ENCODE results near the gene BOK. TPM values are rescaled to one million over a fixed set of nuclear protein-coding genes. Genes with fewer than 3 reads are reported as not detected.

The BOK gene
- polyA plus RNA-seq, 3 donors, result 0.05 TPM; not detected in 2

DNA sequence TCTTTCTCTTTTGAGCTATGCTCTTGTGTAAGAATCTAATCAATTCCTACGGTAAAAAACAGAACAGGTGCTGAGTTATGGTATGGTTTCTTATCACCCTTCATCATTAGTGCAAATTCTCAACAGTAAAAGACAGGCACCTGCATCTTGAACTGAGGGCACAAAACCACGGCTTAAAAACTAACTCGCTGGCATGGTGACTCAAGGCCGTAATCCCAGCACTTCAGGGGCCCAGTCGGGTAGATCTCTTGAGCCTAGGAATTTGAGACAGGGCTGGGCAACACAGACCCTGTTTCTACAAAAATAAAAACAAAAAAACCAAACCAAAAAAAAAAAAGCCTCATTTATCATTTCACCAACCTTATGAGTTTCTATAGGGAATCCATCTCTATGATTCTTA lies 45.1 kb downstream of the BOK start:
- Histone ChIP-seq H3K4me3 (replicated peaks in 1 of 3; ENCODE audit: low read depth in 2 of 3, low read length in 3 of 3) (no peak overlapping the region), H2AFZ (ENCODE audit: insufficient read depth, low read depth, low read length, poor library complexity, severe bottlenecking) (no peak overlapping the region), H3K36me3 (replicated peaks in 1 of 2; ENCODE audit: control insufficient read depth in 1 of 2, insufficient read depth in 2 of 2, low read length in 2 of 2) (peaks cover 57 to 89% of the 10 kb centered on the region in 2 donors), H3K4me2 (replicated peaks; ENCODE audit: extremely low read depth, low read length, poor library complexity, severe bottlenecking) (no peak overlapping the region), H3K79me2 (ENCODE audit: insufficient read depth, low read length) (no peaks in the 10 kb centered on the region), H3K9me3 (replicated peaks in 1 of 2; ENCODE audit: control insufficient read depth in 1 of 2, insufficient read depth in 1 of 2, low read length in 2 of 2) (no peaks in the 10 kb centered on the region), H3K27ac (ENCODE audit: low read depth in 1 of 2, low read length in 2 of 2) (no peak overlapping the region), H3K9ac (ENCODE audit: insufficient read depth, low read length, poor library complexity, severe bottlenecking) (no peak overlapping the region), H3K4me1 (ENCODE audit: control insufficient read depth in 1 of 2, insufficient read depth in 2 of 2, low read length in 2 of 2) (no peaks in the 10 kb centered on the region), H3K27me3 (ENCODE audit: control insufficient read depth in 2 of 2, insufficient read depth in 2 of 2, low read length in 2 of 2) (no peaks in the 10 kb centered on the region), H4K20me1 (ENCODE audit: insufficient read depth, low read length) (peaks cover 3% of the 10 kb centered on the region)
- Mint-ChIP-seq H3K27me3 (ENCODE audit: low read depth in 3 of 3) (peaks cover 0 to 3% (median 1%) of the 10 kb centered on the region in 3 donors), H3K36me3 (peaks cover 76 to 95% of the 10 kb centered on the region in 2 donors), H3K9me3 (peaks cover 0 to 1% (median 0%) of the 10 kb centered on the region in 7 donors), H3K4me1 (no peaks in the 10 kb centered on the region), H3K27ac (peak overlapping the region in 1 of 7 donors; percentile 15), H3K4me3 (no peak overlapping the region)
- TF ChIP-seq, protein P1, sequence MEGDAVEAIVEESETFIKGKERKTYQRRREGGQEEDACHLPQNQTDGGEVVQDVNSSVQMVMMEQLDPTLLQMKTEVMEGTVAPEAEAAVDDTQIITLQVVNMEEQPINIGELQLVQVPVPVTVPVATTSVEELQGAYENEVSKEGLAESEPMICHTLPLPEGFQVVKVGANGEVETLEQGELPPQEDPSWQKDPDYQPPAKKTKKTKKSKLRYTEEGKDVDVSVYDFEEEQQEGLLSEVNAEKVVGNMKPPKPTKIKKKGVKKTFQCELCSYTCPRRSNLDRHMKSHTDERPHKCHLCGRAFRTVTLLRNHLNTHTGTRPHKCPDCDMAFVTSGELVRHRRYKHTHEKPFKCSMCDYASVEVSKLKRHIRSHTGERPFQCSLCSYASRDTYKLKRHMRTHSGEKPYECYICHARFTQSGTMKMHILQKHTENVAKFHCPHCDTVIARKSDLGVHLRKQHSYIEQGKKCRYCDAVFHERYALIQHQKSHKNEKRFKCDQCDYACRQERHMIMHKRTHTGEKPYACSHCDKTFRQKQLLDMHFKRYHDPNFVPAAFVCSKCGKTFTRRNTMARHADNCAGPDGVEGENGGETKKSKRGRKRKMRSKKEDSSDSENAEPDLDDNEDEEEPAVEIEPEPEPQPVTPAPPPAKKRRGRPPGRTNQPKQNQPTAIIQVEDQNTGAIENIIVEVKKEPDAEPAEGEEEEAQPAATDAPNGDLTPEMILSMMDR (IDR thresholded peaks at IDR 0.05), result no peak
- intact Hi-C loops (cut with micrococcal nuclease), result no loop called here
- 92% methylated on average over 2 of the region's 5 CpGs for WGBS (ENCODE audit: insufficient coverage)
- DNase-seq, result no peak

DNA sequence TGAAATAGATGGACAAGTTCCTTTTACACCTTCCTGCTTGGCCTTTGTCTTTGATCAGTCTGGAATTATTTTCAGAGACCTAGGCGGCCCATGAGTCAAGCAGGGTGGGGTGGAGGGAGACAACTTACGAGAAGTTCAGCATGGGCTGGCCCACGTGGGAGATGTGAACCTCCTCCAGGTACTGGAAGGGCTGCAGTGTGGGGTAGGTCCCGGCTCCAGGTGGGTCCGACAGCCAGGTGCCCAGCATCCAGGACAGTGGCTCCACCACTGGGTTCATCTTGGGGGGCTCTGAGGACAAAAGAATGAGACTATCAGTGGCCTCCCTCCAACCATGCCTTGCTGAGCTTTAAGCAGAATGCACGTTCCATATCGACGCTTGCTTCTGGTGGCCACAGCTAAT lies 47.6 kb downstream of the BOK start:
- Mint-ChIP-seq H3K36me3 (peaks cover 64 to 78% of the 10 kb centered on the region in 2 donors), H3K4me3 (no peak overlapping the region), H3K4me1 (peaks cover 13% of the 10 kb centered on the region), H3K9me3 (no peaks in the 10 kb centered on the region), H3K27ac (no peak overlapping the region), H3K27me3 (ENCODE audit: low read depth in 3 of 3) (peaks cover 7 to 10% (median 8%) of the 10 kb centered on the region in 3 donors)
- 98% methylated on average over 8 of the region's 8 CpGs for WGBS (ENCODE audit: insufficient coverage)
- TF ChIP-seq, protein P1 (IDR thresholded peaks at IDR 0.05), result no peak
- H3K4me1 ChIP-seq (ENCODE audit: control insufficient read depth in 1 of 2, insufficient read depth in 2 of 2, low read length in 2 of 2), result peaks cover 8 to 14% of the 10 kb centered on the region in 2 donors
- H2AFZ ChIP-seq (ENCODE audit: insufficient read depth, low read depth, low read length, poor library complexity, severe bottlenecking), result no peak overlapping the region
- H3K27ac ChIP-seq (ENCODE audit: low read depth in 1 of 2, low read length in 2 of 2), result no peak overlapping the region
- peaks cover 15% of the 10 kb centered on the region for H4K20me1 ChIP-seq (ENCODE audit: insufficient read depth, low read length)
- H3K4me2 ChIP-seq (replicated peaks; ENCODE audit: extremely low read depth, low read length, poor library complexity, severe bottlenecking), result no peak overlapping the region
- no peak overlapping the region for H3K9ac ChIP-seq (ENCODE audit: insufficient read depth, low read length, poor library complexity, severe bottlenecking)
- H3K9me3 ChIP-seq (replicated peaks in 1 of 2; ENCODE audit: control insufficient read depth in 1 of 2, insufficient read depth in 1 of 2, low read length in 2 of 2), result no peaks in the 10 kb centered on the region
- peaks cover 47 to 69% of the 10 kb centered on the region in 2 donors for H3K36me3 ChIP-seq (replicated peaks in 1 of 2; ENCODE audit: control insufficient read depth in 1 of 2, insufficient read depth in 2 of 2, low read length in 2 of 2)
- no peak overlapping the region for H3K4me3 ChIP-seq (replicated peaks in 1 of 3; ENCODE audit: low read depth in 2 of 3, low read length in 3 of 3)
- intact Hi-C loops (cut with micrococcal nuclease), result no loop called here
- no peaks in the 10 kb centered on the region for H3K27me3 ChIP-seq (ENCODE audit: control insufficient read depth in 2 of 2, insufficient read depth in 2 of 2, low read length in 2 of 2)
- H3K79me2 ChIP-seq (ENCODE audit: insufficient read depth, low read length), result no peaks in the 10 kb centered on the region
- no peak for DNase-seq
